ENCODE results near the gene ATF1. TPM values are rescaled to one million over a fixed set of nuclear protein-coding genes. Genes with fewer than 3 reads are reported as not detected.
"Not testable (repeated sequence)": the region's sequence is repeated elsewhere in the genome, so short reads cannot be mapped to it uniquely, and the experiment has no call there.

ATF1 gene
- polyA plus RNA-seq, 1 of the 3 experiments (the other 2 are of a cell fraction), result 34.2 TPM

- H3K9me2 ChIP-seq, result no peaks in the 10 kb centered on the region
- TF ChIP-seq, protein P1, sequence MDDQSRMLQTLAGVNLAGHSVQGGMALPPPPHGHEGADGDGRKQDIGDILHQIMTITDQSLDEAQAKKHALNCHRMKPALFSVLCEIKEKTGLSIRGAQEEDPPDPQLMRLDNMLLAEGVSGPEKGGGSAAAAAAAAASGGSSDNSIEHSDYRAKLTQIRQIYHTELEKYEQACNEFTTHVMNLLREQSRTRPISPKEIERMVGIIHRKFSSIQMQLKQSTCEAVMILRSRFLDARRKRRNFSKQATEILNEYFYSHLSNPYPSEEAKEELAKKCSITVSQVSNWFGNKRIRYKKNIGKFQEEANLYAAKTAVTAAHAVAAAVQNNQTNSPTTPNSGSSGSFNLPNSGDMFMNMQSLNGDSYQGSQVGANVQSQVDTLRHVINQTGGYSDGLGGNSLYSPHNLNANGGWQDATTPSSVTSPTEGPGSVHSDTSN (IDR thresholded peaks at IDR 0.05), result no peak
- TF ChIP-seq NFIC (IDR thresholded peaks at IDR 0.05; ENCODE audit: borderline replicate concordance) (no peak), POLR2AphosphoS5 (IDR thresholded peaks at IDR 0.05; ENCODE audit: low read depth, low read length) (no peak), RAD21 (IDR thresholded peaks at IDR 0.05; ENCODE audit: low read length) (no peak), SMC3 (IDR thresholded peaks at IDR 0.05; ENCODE audit: low read depth, low read length) (no peak), RFX5 (IDR thresholded peaks at IDR 0.05; ENCODE audit: low read length) (no peak), TAF1 (IDR thresholded peaks at IDR 0.05; ENCODE audit: borderline replicate concordance, low read depth, low read length) (no peak)
- TF ChIP-seq, protein P2, sequence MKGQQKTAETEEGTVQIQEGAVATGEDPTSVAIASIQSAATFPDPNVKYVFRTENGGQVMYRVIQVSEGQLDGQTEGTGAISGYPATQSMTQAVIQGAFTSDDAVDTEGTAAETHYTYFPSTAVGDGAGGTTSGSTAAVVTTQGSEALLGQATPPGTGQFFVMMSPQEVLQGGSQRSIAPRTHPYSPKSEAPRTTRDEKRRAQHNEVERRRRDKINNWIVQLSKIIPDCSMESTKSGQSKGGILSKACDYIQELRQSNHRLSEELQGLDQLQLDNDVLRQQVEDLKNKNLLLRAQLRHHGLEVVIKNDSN (IDR thresholded peaks at IDR 0.05; ENCODE audit: borderline replicate concordance, low read depth), result no peak
- TF ChIP-seq, protein P3, sequence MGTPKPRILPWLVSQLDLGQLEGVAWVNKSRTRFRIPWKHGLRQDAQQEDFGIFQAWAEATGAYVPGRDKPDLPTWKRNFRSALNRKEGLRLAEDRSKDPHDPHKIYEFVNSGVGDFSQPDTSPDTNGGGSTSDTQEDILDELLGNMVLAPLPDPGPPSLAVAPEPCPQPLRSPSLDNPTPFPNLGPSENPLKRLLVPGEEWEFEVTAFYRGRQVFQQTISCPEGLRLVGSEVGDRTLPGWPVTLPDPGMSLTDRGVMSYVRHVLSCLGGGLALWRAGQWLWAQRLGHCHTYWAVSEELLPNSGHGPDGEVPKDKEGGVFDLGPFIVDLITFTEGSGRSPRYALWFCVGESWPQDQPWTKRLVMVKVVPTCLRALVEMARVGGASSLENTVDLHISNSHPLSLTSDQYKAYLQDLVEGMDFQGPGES (IDR thresholded peaks at IDR 0.05; ENCODE audit: low read depth, low read length), result no peak
- H3K9ac ChIP-seq, result no peak overlapping the region
- no peaks in the 10 kb centered on the region for H4K20me1 ChIP-seq (ENCODE audit: insufficient read depth)
- CTCF ChIA-PET, result interaction anchor here (1.1 to 1.3 kb wide), 2 partner anchors 82 to 142 kb away, joined by 3 read pairs; no protein-coding TSS in a partner anchor
- H3K79me2 ChIP-seq (ENCODE audit: insufficient read depth), result no peaks in the 10 kb centered on the region
- no peaks in the 10 kb centered on the region for H3K9me3 ChIP-seq
- H3K36me3 ChIP-seq (replicated peaks in 1 of 2; ENCODE audit: control insufficient read depth in 1 of 2, insufficient read depth in 2 of 2, low read length in 1 of 2), result no peaks in the 10 kb centered on the region
- DNase-seq, result no peak
- no peak overlapping the region for H3K27ac ChIP-seq (ENCODE audit: low read depth in 2 of 2, low read length in 1 of 2)
- H3K4me3 ChIP-seq (ENCODE audit: low read depth in 2 of 2, low read length in 1 of 2), result no peak overlapping the region
- H3K27me3 ChIP-seq (ENCODE audit: insufficient read depth), result no peaks in the 10 kb centered on the region
- no peak overlapping the region for H2AFZ ChIP-seq (ENCODE audit: low read depth)
- no peaks in the 10 kb centered on the region for H3K4me1 ChIP-seq (ENCODE audit: control insufficient read depth in 1 of 2, insufficient read depth in 2 of 2, low read depth in 1 of 2, low read length in 1 of 2)
- H3K4me2 ChIP-seq, result no peak overlapping the region
- H3F3A ChIP-seq (replicated peaks; ENCODE audit: insufficient read depth), result no peaks in the 10 kb centered on the region
- POLR2A ChIA-PET, result no interaction called here
These were observed 81.2 kb downstream of the ATF1 start for GRCh38 chr12:50845021-50845647.

- no peak overlapping the region for H3K27ac ChIP-seq (ENCODE audit: low read depth in 2 of 2, low read length in 1 of 2)
- 75% methylated on average over 2 of the region's 2 CpGs for WGBS (ENCODE audit: low lambda C conversion rate)
- no peaks in the 10 kb centered on the region for H4K20me1 ChIP-seq (ENCODE audit: insufficient read depth)
- no peaks in the 10 kb centered on the region for H3K9me2 ChIP-seq
- ChIA-PET POLR2A (no interaction called here), CTCF (interaction anchor here (1.3 kb wide), 1 partner anchor 24 kb away, joined by 4 read pairs; no protein-coding TSS in a partner anchor)
- no peaks in the 10 kb centered on the region for H3F3A ChIP-seq (replicated peaks; ENCODE audit: insufficient read depth)
- H3K9me3 ChIP-seq, result no peaks in the 10 kb centered on the region
- no peaks in the 10 kb centered on the region for H3K27me3 ChIP-seq (ENCODE audit: insufficient read depth)
- TF ChIP-seq, protein P3 (IDR thresholded peaks at IDR 0.05; ENCODE audit: low read depth, low read length), result no peak
- TF ChIP-seq MAX (IDR thresholded peaks at IDR 0.05; ENCODE audit: low read depth) (no peak), RCOR1 (IDR thresholded peaks at IDR 0.05; ENCODE audit: low read length) (no peak), RFX5 (IDR thresholded peaks at IDR 0.05; ENCODE audit: low read length) (no peak), NFIC (IDR thresholded peaks at IDR 0.05; ENCODE audit: borderline replicate concordance) (no peak), FOXJ3 (CRISPR knock-in tag; IDR thresholded peaks at IDR 0.05) (no peak)
- no peaks in the 10 kb centered on the region for H3K4me1 ChIP-seq (ENCODE audit: control insufficient read depth in 1 of 2, insufficient read depth in 2 of 2, low read depth in 1 of 2, low read length in 1 of 2)
- no peak overlapping the region for H3K9ac ChIP-seq
- no peaks in the 10 kb centered on the region for H3K79me2 ChIP-seq (ENCODE audit: insufficient read depth)
- H2AFZ ChIP-seq (ENCODE audit: low read depth), result no peak overlapping the region
- H3K4me2 ChIP-seq, result no peak overlapping the region
- no peaks in the 10 kb centered on the region for H3K36me3 ChIP-seq (replicated peaks in 1 of 2; ENCODE audit: control insufficient read depth in 1 of 2, insufficient read depth in 2 of 2, low read length in 1 of 2)
- no peak for DNase-seq
- H3K4me3 ChIP-seq (ENCODE audit: low read depth in 2 of 2, low read length in 1 of 2), result no peak overlapping the region
These were observed 85.1 kb downstream of the ATF1 start for GRCh38 chr12:50848963-50849362.

- POLR2A ChIA-PET, result not testable (repeated sequence)
These were observed 91.3 kb downstream of the ATF1 start for GRCh38 chr12:50855218-50855617.

DNA sequence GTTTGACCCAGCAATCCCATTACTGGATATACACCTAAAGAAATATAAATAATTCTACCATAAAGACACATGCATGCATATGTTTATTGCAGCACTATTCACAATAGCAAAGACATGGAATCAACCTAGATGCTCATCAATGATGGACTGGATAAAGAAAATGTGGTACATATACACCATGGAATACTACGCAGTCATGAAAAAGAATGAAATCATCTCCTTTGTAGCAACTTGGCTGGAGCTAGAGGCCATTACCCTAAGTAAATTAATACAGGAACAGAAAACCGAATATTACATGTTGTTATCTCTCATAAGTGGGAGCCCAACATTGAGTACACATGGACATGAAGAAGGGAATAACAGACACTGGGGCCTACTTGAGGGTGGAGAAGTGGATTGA is 91.8 kb downstream of the ATF1 start:
- POLR2A ChIA-PET; H3K27me3 ChIP-seq (ENCODE audit: insufficient read depth): not testable (repeated sequence)

More at GRCh38 chr12:50855218-50855617, 91.3 kb downstream of the ATF1 start:
- H2AFZ ChIP-seq (ENCODE audit: low read depth); H3K4me3 ChIP-seq (ENCODE audit: low read depth in 2 of 2, low read length in 1 of 2); H3K79me2 ChIP-seq (ENCODE audit: insufficient read depth); DNase-seq; H3K4me1 ChIP-seq (ENCODE audit: control insufficient read depth in 1 of 2, insufficient read depth in 2 of 2, low read depth in 1 of 2, low read length in 1 of 2); H3K9me2 ChIP-seq; H3K4me2 ChIP-seq; H3F3A ChIP-seq (replicated peaks; ENCODE audit: insufficient read depth); H3K9me3 ChIP-seq; H4K20me1 ChIP-seq (ENCODE audit: insufficient read depth); H3K27ac ChIP-seq (ENCODE audit: low read depth in 2 of 2, low read length in 1 of 2); H3K36me3 ChIP-seq (replicated peaks in 1 of 2; ENCODE audit: control insufficient read depth in 1 of 2, insufficient read depth in 2 of 2, low read length in 1 of 2); CTCF ChIA-PET; H3K27me3 ChIP-seq (ENCODE audit: insufficient read depth); H3K9ac ChIP-seq: not testable (repeated sequence)
- 77% methylated on average over 1 of the region's 1 CpG for WGBS (ENCODE audit: low lambda C conversion rate)

More for the DNA sequence above, 91.8 kb downstream of the ATF1 start:
- H3K4me3 ChIP-seq (ENCODE audit: low read depth in 2 of 2, low read length in 1 of 2); H3K27ac ChIP-seq (ENCODE audit: low read depth in 2 of 2, low read length in 1 of 2); H3K9ac ChIP-seq; H2AFZ ChIP-seq (ENCODE audit: low read depth); DNase-seq; H3K4me2 ChIP-seq; H3K9me3 ChIP-seq; H4K20me1 ChIP-seq (ENCODE audit: insufficient read depth); H3F3A ChIP-seq (replicated peaks; ENCODE audit: insufficient read depth); H3K4me1 ChIP-seq (ENCODE audit: control insufficient read depth in 1 of 2, insufficient read depth in 2 of 2, low read depth in 1 of 2, low read length in 1 of 2); H3K36me3 ChIP-seq (replicated peaks in 1 of 2; ENCODE audit: control insufficient read depth in 1 of 2, insufficient read depth in 2 of 2, low read length in 1 of 2); CTCF ChIA-PET; H3K9me2 ChIP-seq; H3K79me2 ChIP-seq (ENCODE audit: insufficient read depth): not testable (repeated sequence)
- 49% methylated on average over 2 of the region's 2 CpGs for WGBS (ENCODE audit: low lambda C conversion rate)
